HFF-Myc (cell line): ENCODE results near the gene FBXO30.

Experiments used
- DNase-seq: peaks from one replicate; pipeline ENCODE4 v3.0.0-alpha.2; 2011; ENCODE audit warnings: low read depth; ENCODE audit errors: extremely low read depth
- H3K4me3 ChIP-seq: replicated peaks from 2 replicates; pipeline ENCODE4 v1.5.1; 2011; ENCODE audit warnings: low read depth, mild to moderate bottlenecking, control low read depth, low read length
- CTCF ChIP-seq: IDR thresholded peaks from 2 replicates; pipeline ENCODE4 v1.5.1; 2012; ENCODE audit warnings: mild to moderate bottlenecking, low read depth, low read length, control low read depth; ENCODE audit errors: missing control alignments

Gene FBXO30

GRCh38 chr6:145819994-145820393 lies 5.4 kb upstream of the FBXO30 start:
- no peak for DNase-seq
- no peak for TF ChIP-seq CTCF
- no peak overlapping the region for H3K4me3 ChIP-seq

DNA sequence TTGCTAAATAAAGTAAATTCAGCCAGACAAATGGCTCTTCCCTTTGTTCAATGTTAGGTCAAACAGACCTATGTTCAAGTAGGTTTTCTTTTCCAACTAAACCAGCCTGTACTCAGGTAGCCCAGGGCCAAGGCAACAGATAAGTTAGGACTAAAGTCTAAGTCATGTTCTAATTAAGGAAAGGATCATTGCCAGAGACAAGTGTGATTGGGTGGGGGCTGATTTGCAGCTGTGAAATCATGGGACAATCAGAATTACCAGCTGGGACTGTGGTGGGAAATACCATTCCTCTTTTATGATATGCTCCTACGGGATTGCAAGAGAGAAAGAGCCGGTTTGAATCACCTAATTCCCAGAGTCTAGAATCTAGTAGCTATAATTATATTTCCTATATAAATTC lies 4.2 kb upstream of the FBXO30 start:
- DNase-seq: no peak
- no peak for TF ChIP-seq CTCF
- no peak overlapping the region for H3K4me3 ChIP-seq

DNA sequence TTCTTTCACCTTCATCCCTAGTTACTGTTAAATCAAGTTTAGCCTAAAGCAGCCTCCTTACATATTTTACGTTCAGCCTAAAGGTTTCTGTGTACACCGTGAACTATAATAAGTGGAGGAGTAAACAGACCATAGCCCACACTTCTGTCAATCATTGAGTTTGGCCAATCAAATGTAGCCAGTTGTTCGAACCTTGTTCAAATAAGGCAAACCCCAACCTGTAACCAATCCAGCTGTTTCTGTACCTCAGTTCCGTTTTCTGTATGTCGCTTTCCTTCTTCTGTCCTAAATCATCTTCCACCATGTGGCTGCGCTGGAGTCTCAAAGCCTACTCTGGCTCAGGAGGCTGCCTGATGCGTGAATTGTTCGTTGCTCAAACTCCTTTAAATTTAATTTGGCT lies 1.8 kb upstream of the FBXO30 start:
- DNase-seq: no peak
- H3K4me3 ChIP-seq: no peak overlapping the region
- no peak for TF ChIP-seq CTCF

DNA sequence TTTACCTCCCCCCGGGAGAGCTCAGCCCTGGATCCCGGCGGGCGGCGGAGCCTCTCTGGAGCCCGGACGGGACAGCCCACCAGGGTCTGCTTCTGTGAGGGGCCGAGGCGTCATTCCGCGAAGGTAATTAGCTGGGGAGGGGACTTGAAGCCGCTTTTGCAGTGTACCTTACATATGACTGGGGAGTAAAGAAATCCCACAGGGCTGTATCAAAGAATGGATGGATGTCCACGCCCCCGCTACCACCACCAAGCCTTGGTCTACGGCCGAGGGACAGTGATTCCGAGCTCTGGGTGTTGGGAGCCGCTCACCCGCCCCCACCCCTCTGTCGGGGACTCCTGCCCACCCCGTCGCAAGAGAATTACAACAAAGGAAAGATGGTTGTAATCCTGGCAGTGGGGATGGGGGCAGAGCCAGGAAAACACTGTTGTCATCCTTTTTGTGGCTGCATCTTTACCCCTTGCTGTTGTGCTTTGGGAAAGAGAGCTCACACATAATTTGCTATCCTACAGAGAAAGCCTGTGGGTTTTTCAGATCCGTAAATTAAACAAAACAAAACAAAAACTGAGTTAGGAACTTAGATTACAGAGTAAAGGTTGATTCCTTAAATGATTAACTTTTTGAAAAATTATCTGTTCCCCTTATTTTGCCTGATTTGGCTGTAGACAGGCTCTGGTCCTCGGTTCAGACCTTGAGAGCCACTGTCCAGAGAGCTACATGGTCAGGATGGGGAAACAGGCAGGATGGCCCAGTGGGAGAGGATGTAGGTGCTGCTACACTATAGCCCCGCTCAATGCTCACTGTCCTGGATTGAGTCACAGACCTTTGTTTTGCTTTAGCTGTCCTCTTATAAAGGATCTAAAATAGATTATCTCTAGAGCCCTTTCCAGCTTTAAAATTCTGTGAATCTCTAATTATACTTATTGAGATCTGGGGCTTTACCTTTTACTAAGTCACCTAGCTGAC lies 997 bp upstream of the FBXO30 start:
- no peak for DNase-seq
- no peak for TF ChIP-seq CTCF
- peak overlapping the region; percentile 79 for H3K4me3 ChIP-seq

DNA sequence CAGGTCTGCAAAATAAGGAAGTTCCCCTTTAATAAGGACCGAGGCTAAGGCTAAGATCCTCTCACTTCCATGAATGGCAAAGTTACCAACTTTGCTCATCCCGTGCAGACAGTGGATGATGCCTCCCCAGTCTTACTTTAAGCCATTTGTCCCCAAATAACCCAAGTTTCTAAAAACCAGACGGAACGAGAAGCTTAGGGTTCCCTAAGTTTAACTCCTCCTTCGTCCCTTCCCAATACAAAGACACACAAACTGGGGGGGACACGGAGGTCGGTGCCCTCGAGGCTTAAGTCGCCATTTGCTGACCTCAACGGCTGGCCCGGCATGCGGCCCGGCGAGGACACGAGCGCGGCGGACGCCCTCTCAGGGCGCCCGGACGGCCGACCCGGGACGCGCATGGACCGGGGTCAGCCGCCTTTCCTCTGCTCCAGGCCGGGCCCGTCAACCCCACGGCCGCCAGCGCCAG lies 527 bp downstream of the FBXO30 start:
- no peak for DNase-seq
- H3K4me3 ChIP-seq: peak overlapping the region; percentile 79
- TF ChIP-seq CTCF: no peak

DNA sequence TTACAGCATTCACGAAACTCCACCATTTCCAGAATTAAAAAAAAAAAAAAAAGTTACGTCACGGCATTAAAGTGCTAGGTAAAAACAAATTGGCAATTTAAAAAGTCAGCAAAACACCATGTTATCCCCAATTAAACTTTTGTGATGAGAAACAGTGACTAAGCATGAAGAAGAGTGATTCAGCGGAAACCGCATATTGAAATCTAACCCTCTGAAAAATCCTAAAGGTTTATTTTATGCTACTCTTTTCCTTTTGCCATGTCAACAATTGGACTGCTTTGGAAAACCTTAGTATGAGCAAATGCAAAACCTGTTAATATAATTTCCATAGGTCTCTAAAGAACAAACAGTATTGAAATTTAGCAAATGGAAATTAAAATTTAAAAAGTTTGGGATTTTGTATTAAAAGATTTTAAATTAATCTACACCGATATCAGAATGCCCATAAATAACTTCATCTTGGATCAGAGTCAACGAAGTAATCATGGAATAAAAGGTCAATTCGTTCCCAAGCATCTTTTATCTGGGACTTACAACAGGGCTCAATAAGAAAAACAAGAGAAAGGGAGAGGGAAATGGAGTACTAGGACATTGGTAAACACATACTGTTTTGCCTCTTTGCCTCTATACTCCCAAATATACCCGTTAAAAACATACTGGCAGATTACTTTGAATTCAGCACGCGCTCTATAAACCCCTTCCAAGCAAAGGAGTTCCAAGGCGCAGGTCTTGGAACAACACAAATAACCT lies 1.1 kb downstream of the FBXO30 start:
- DNase-seq: no peak
- TF ChIP-seq CTCF: no peak
- H3K4me3 ChIP-seq: peak overlapping the region; percentile 79
